Measurements from ENCODE around the gene SLC25A44.
"Not testable (repeated sequence)": the region's sequence is repeated elsewhere in the genome, so short reads cannot be mapped to it uniquely, and the experiment has no call there.

The SLC25A44 gene

GRCh38 chr1:156164125-156164831 lies 29.6 kb upstream of the SLC25A44 start:
- no peak for DNase-seq

- DNase-seq = no peak
Observed at GRCh38 chr1:156165083-156165482, 28.8 kb upstream of the SLC25A44 start.

GRCh38 chr1:156167536-156167935 lies 26.4 kb upstream of the SLC25A44 start:
- no peak for DNase-seq

- no peak for DNase-seq
Observed at GRCh38 chr1:156172696-156173470, 21.0 kb upstream of the SLC25A44 start.

- DNase-seq = no peak
Observed at GRCh38 chr1:156176610-156177210, 17.2 kb upstream of the SLC25A44 start.

- DNase-seq = peak; percentile 26
Observed at GRCh38 chr1:156177919-156178654, 15.8 kb upstream of the SLC25A44 start.

GRCh38 chr1:156180471-156180870 lies 13.4 kb upstream of the SLC25A44 start:
- DNase-seq = no peak

GRCh38 chr1:156181391-156181924 lies 12.4 kb upstream of the SLC25A44 start:
- DNase-seq = not testable (repeated sequence)

- DNase-seq = not testable (repeated sequence)
Observed at GRCh38 chr1:156182010-156182779, 11.7 kb upstream of the SLC25A44 start.

- DNase-seq = not testable (repeated sequence)
Observed at GRCh38 chr1:156186347-156187177, 7.3 kb upstream of the SLC25A44 start.

- DNase-seq = not testable (repeated sequence)
Observed at GRCh38 chr1:156190265-156190664, 3.6 kb upstream of the SLC25A44 start.

- no peak for DNase-seq
Observed at GRCh38 chr1:156191292-156191964, 2.5 kb upstream of the SLC25A44 start.

- no peak for DNase-seq
Observed at GRCh38 chr1:156193208-156193487, 756 bp upstream of the SLC25A44 start.

- no peak for DNase-seq
Observed at GRCh38 chr1:156194300-156194652, 372 bp downstream of the SLC25A44 start.

- no peak for DNase-seq
Observed at GRCh38 chr1:156195853-156196252, 1.9 kb downstream of the SLC25A44 start.

GRCh38 chr1:156196445-156196844 lies 2.5 kb downstream of the SLC25A44 start:
- DNase-seq = no peak

- DNase-seq = no peak
Observed at GRCh38 chr1:156198831-156199349, 5.0 kb downstream of the SLC25A44 start.

GRCh38 chr1:156200044-156200443 lies 6.1 kb downstream of the SLC25A44 start:
- DNase-seq = no peak

GRCh38 chr1:156203331-156203730 lies 9.4 kb downstream of the SLC25A44 start:
- DNase-seq = no peak

GRCh38 chr1:156204686-156205085 lies 10.8 kb downstream of the SLC25A44 start:
- no peak for DNase-seq

- DNase-seq = no peak
Observed at GRCh38 chr1:156211243-156211642, 17.3 kb downstream of the SLC25A44 start.
